Hematopoietic multipotent progenitor cell treated with erythropoietin and hydrocortisone succinate and interleukin-3 and kit ligand, for 17 days (in vitro differentiated cells): ENCODE results near the gene CHST14.
A peak's percentile ranks its signal among the peaks of the same experiment; 100 is the strongest.

Experiments used
- DNase-seq: peaks from one replicate; pipeline ENCODE4 v3.0.0-alpha.2; 2015; ENCODE audit warnings: low spot score

The CHST14 gene

DNA sequence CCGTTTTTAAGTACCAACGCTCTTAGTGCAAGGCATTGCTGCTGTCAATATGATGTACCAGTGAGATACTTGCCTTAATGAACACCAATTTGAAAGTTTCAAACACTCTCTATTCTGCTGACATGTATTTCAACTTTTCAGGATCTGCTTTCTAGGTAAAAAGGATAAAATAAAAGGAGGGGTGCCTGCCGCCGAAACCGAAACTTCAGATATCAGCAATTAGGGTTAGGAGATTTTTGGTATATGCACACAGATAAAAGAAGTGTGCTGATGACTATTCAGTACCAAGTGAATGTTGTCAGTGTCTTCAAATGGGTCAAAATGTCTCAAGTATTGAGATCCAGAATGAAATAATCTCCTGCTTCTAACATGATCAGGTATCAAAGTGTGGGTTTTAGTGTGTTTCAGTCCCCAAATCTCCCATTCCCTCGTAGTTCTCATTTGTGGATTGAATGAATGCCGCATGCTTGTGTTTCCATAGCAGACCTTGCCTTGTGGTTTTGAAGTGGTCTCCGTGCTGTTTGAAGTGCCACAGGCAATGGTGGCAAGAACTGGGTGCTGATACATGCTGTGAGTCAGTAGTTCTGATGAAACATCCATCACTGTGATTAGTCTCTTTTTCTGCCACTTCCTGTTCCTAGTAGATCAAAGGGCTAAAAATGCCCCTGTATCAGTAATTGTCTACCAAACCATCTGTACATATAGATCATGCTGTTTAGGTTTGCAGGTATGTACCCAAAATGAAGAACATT, 22.5 kb downstream of the CHST14 start:
- DNase-seq = no peak

DNA sequence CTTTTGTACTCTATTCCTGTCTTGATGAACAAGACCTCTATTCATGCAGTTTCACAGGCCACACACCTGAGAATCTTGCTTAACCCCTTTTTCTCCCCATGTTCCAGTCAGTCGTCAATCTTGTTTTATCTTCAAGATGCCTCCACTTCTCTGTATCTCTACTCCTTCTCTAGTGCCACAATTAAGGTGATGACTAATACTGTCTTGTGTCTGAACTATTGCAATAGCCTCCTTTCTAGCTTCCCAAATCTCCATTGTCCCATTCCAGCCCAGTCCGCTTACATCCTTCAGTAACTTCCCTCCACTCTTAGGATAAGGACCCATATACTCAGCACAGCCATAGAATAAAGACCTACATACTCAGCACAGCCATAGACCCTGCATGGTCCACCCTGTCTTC, 24.7 kb downstream of the CHST14 start:
- DNase-seq = no peak

DNA sequence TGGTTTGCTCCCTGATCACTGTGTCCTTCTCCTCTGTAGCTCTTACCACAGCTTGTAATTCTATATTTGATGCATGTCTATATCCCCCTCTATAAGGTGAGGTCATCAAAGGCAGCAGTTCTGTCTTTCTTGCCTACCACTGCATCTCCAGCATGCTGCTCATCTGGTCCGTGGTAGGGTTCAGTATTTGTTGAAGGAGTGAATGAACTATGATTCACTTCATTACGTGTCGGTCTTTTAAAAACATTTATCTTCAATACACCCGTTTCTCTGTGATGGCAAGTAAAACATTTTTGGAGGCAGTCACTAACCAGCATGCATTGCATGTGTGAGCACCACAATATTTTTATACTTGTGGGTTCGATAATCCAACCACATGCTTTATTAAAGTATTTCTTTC, 27.6 kb downstream of the CHST14 start:
- DNase-seq = no peak

DNA sequence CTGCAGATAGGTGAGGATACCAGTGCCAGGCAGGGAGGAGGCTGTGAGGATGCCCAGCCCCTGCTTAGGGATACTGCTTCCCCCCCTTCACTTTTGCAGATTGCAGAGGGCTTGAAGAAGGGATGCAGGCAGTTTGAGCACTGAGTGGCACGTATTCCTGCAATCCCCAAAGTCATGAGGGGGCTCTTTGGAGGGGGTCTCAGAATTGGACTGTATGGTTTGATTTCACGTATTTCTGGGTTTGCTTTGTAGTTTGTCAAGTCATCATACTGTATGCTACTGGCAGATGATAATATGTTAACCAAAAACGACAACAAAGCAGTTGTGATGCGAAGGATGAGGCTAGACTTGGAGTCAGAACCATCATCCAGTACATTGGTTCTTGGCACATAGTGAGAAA, 28.1 kb downstream of the CHST14 start:
- no peak for DNase-seq

DNA sequence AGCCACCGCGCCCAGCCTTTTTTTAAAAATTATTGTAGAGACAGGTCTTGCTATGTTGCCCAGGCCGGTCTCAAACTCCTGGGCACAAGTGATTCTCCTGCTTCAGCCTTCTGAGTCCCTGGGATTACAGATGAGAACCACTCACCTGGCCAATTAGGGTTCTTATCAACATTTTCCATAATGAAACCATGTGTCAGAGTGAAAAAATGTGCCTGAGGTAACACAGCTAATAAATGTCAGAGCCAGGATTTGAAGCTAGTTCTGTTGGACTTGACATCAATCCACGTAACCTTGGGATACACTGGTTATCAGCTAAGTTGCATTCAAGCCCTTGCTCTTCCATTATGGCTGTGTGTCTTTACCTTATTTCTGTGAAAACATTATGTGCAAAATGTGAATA, 29.1 kb downstream of the CHST14 start:
- DNase-seq = no peak

DNA sequence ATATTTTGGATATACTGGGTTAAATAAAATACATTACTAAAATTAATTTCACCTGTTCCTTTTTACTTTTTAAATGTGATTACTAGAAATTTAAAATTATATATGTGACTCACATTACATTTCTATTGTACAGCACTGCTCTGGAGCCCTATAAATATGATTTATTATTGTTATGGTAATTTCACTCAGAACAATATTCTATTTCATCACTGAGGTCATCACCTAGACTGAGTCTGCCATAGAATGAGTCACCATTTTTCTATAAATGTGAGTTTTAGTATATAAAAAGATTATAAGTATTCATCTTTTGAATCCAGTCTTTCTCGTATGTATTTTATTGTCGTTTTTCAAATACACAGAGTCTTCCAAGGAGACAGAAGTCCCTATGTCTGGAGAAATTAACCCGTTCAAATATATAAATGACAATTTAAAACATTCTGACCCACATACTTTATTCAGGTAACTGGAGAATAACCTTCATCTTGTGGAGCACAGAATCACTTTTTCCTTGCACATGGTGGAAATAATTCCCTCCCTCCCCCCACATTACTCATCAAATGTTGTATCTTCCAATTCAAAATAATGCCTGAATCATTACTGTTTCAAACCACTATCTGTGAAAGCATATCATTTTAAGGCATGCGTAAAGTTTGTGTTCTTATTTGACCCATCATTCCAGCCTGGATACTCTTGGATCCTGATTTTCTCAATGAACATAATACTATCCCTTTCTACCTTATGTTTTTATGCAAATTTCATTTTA, 30.0 kb downstream of the CHST14 start:
- no peak for DNase-seq

DNA sequence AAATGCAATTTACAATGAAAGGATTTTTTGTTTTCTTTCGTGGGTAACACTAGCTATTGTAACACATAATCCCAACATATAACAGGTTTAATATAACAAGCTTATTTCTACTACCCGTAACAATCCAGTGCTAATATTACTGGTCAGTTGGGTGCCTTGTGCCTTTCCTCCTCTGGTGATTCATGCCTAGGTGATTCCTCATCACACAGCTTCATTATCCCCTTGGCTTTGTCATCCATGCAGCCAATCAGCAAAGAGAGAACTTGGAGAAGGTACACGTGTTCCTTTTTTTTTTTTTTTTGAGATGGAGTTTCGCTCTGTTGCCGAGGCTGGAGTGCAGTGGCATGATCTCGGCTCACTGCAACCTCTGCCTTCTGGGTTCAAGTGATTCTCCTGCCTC, 30.7 kb downstream of the CHST14 start:
- DNase-seq = no peak

DNA sequence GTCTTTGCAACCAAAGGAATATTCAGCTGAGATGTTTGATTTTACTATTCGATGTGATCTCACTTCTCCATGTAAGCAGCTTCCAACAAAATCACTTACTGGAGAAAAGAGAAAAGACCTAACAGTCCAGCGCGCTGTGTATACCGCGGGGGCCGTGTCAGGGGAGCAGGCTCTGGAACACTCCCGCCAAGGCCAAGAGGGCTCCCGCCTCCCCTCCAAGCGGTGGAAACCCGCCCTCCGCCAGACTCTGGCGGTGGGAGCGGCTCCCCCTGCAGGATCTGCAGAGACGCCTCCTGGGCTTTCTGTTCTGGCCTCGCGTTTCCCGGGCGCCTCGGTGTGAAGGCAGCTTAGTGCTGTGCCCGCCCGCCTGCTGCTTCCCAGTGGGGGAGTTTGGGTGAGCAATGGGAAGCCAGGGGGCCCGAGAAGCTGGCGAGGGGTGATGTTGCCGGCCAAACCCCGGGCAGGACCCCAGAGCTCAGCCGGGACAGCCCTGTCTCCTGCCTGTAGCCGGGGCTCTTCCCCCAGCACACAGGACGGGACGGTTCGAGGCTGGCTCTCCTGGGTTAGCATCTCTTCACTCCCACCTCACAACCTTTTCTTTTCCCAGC, 36.3 kb downstream of the CHST14 start:
- peak; percentile 23 for DNase-seq

DNA sequence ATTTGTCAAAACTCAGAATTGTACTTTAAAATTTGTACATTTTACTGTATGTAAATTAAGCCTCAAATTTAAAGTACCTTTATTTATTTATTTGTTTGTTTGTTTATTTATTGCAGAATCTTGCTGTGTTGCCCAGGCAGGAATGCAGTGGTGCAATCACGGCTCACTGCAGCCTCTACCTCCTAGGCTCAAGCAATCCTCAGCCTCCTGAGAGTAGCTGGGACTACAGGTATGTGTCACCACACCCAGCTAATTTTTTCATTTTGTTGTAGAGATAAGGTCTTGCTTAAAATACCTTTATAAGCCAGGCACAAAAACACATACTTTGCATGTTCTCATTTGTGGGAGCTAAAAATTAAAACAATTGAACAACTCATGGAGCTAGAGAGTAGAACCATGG, 37.4 kb downstream of the CHST14 start:
- DNase-seq = no peak

DNA sequence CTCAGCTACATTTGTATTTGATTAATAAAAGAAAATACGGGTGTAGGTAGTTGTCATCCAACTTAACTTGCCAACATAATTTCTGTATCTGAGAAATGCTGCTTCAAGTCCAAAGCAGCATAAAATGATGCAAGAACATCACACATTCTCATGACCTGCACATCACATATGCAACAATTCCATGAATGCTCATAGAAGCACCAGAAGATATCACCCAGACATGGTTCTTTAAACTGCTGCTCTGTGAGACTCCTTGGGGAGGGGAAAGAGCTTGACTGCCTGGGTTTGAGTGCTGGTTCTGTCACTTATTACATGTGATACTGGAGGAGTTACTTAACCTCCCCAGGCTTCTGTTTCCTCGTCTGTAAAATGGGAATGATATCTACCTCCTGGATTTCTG, 39.4 kb downstream of the CHST14 start:
- DNase-seq = no peak

DNA sequence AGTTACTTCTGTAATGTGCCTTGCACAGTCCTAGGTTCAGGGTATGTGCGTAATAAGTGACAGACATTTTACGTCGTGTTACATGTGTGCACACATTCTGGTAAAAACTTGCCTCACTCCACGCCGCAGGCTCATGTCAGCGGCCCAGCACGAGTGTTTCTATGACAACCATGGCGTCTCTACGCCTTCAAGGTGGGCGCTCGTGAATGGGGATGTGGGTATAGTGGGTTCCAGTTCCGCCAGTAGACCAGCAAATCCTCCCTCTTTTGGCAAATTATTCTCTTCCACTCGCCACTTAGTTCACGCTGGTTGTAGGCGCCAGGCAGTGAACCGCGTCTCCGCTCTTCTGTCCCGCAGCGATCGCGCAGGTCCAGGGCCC, 40.3 kb downstream of the CHST14 start:
- no peak for DNase-seq

DNA sequence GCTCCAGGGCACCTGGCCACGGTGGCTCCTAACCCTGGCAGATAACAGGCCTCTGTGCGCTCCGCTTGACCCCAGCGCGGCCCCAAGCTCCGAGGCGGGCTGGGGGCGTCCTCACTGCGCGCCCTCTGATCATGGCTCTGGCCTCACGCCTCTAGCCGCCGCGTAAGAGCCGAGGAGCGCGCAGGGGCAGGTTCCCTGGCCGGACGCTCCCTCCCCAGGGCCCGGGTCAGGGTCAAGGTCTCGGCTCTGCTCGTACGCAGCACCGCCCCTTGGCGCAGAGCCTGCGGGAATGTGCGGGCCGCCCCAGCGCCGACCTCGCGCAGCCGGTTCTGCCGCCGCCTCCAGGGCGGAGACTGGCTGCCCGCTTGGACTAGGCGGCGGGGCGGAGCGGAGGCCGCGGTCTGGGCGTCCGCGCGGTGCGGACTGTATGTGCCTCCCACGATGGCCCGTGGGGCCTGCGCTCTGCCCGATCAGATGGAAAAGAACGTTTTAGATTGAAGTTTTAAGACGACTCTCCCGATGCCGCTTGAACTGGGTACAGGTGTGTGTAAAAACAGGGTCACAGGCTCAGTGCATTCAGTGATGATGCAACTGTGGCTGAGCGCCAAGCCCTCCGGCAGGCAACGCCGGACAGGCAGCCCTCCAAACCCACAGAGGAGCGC, 40.8 kb downstream of the CHST14 start:
- DNase-seq = no peak

DNA sequence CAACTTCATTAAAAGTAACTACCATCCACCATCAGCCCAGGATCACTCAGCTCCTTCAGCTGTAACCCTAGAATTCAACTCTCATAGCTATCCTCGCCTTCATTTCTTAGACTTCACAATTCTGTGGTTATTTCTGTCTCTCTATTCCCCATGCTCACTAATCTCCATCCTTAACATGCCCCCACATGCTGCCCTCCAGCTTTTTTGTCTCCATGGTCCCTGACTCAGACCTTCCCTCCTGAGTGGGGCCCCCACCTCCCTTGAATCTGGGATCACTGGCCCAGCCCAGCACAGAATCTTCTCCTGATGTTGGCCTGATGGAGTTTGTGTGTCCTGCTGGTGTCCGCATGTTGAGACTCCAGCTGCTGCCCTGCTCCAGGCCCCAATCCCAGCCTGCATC, 41.7 kb downstream of the CHST14 start:
- DNase-seq = no peak

DNA sequence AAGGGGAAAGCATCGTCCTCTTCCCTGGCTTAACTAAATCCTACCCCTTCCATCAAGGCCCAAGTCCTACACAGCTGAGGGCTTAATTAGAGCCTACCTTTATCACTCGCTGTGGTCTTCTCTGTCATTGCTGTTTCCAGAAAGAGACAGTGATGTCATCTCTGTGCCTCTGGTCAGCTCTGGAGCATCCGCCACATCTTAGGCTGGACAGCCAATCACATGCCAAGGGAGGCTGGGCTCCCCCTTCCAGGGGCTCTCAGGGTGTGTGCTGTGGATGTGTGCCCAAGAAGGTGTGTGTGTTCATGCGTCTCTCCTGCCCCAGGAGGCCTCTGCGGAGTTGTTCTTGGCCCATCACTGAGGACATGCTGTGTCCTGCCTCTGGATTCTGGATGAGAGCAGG, 42.8 kb downstream of the CHST14 start:
- DNase-seq = no peak

DNA sequence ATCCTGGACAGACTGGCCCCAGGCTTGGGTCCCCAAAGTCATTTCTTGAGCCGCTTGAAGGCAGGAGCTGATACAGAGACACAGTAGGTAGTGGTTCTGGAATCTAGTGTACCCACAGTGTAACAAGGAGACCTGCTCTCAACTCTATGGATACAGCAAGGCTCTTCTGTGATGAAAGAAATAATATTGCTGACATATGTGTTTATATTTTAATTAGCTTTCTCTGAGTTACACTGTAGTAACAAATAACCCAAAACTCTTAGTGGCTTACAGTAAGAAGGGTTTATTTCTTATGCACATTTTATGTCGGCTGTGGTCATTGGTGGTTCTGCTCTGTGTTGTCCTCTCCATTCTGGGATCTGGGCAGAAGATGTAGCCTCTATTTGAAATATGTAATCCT, 45.5 kb downstream of the CHST14 start:
- no peak for DNase-seq
